ENCODE results near the gene ATRIP. TPM values are rescaled to one million over a fixed set of nuclear protein-coding genes. Genes with fewer than 3 reads are reported as not detected.

The ATRIP gene
- polyA plus RNA-seq, 3 donors = 1.8 to 4.7 (median 2.8) TPM

- Histone ChIP-seq H3K4me2 (replicated peaks; ENCODE audit: extremely low read depth, low read length, poor library complexity, severe bottlenecking) (peak overlapping the region; percentile 94), H3K4me1 (ENCODE audit: control insufficient read depth in 1 of 2, insufficient read depth in 2 of 2, low read length in 2 of 2) (peaks cover 7 to 8% of the 10 kb centered on the region in 2 donors), H3K9me3 (replicated peaks in 1 of 2; ENCODE audit: control insufficient read depth in 1 of 2, insufficient read depth in 1 of 2, low read length in 2 of 2) (no peaks in the 10 kb centered on the region), H3K27ac (ENCODE audit: low read depth in 1 of 2, low read length in 2 of 2) (no peak overlapping the region), H3K36me3 (replicated peaks in 1 of 2; ENCODE audit: control insufficient read depth in 1 of 2, insufficient read depth in 2 of 2, low read length in 2 of 2) (peaks cover 7 to 12% of the 10 kb centered on the region in 2 donors), H2AFZ (ENCODE audit: insufficient read depth, low read depth, low read length, poor library complexity, severe bottlenecking) (no peak overlapping the region), H3K79me2 (ENCODE audit: insufficient read depth, low read length) (no peaks in the 10 kb centered on the region), H3K4me3 (replicated peaks in 1 of 3; ENCODE audit: low read depth in 2 of 3, low read length in 3 of 3) (peak overlapping the region in 1 of 3 experiments; percentile 78), H3K9ac (ENCODE audit: insufficient read depth, low read length, poor library complexity, severe bottlenecking) (no peak overlapping the region), H4K20me1 (ENCODE audit: insufficient read depth, low read length) (no peaks in the 10 kb centered on the region), H3K27me3 (ENCODE audit: control insufficient read depth in 2 of 2, insufficient read depth in 2 of 2, low read length in 2 of 2) (peaks cover 3 to 27% of the 10 kb centered on the region in 2 donors)
- Mint-ChIP-seq H3K27ac (no peak overlapping the region), H3K9me3 (peaks cover 0 to 5% (median 0%) of the 10 kb centered on the region in 7 donors), H3K4me3 (peak overlapping the region; percentile 70), H3K36me3 (peaks cover 12 to 18% of the 10 kb centered on the region in 2 donors), H3K27me3 (ENCODE audit: low read depth in 3 of 3) (peaks cover 24 to 38% (median 26%) of the 10 kb centered on the region in 3 donors), H3K4me1 (peaks cover 9% of the 10 kb centered on the region)
- TF ChIP-seq CTCF (IDR thresholded peaks at IDR 0.05) = no peak
- intact Hi-C loops (cut with micrococcal nuclease) = no loop called here
- no peak for DNase-seq
- WGBS (ENCODE audit: insufficient coverage) = 98% methylated on average over 6 of the region's 7 CpGs
Observed at GRCh38 chr3:48428088-48428571, 18.4 kb upstream of the ATRIP start.

GRCh38 chr3:48428572-48429316, 17.8 kb upstream of the ATRIP start:
- WGBS (ENCODE audit: insufficient coverage) = 2% methylated on average over 44 of the region's 60 CpGs

More at GRCh38 chr3:48428572-48429316, 17.8 kb upstream of the ATRIP start:
- Histone ChIP-seq H3K36me3 (replicated peaks in 1 of 2; ENCODE audit: control insufficient read depth in 1 of 2, insufficient read depth in 2 of 2, low read length in 2 of 2) (peaks cover 11 to 19% of the 10 kb centered on the region in 2 donors), H2AFZ (ENCODE audit: insufficient read depth, low read depth, low read length, poor library complexity, severe bottlenecking) (peak overlapping the region; percentile 84), H3K4me1 (ENCODE audit: control insufficient read depth in 1 of 2, insufficient read depth in 2 of 2, low read length in 2 of 2) (peaks cover 7 to 8% of the 10 kb centered on the region in 2 donors), H3K27ac (ENCODE audit: low read depth in 1 of 2, low read length in 2 of 2) (no peak overlapping the region), H3K9ac (ENCODE audit: insufficient read depth, low read length, poor library complexity, severe bottlenecking) (peak overlapping the region; percentile 66), H3K79me2 (ENCODE audit: insufficient read depth, low read length) (no peaks in the 10 kb centered on the region), H3K27me3 (ENCODE audit: control insufficient read depth in 2 of 2, insufficient read depth in 2 of 2, low read length in 2 of 2) (peaks cover 3 to 27% of the 10 kb centered on the region in 2 donors), H3K4me2 (replicated peaks; ENCODE audit: extremely low read depth, low read length, poor library complexity, severe bottlenecking) (peak overlapping the region; percentile 94), H3K4me3 (replicated peaks in 1 of 3; ENCODE audit: low read depth in 2 of 3, low read length in 3 of 3) (peak overlapping the region; percentile 39 to 78 (median 59)), H4K20me1 (ENCODE audit: insufficient read depth, low read length) (no peaks in the 10 kb centered on the region), H3K9me3 (replicated peaks in 1 of 2; ENCODE audit: control insufficient read depth in 1 of 2, insufficient read depth in 1 of 2, low read length in 2 of 2) (no peaks in the 10 kb centered on the region)
- DNase-seq = no peak
- intact Hi-C loops (cut with micrococcal nuclease) = no loop called here
- peaks cover 0 to 5% (median 0%) of the 10 kb centered on the region in 7 donors for H3K9me3 Mint-ChIP-seq
- peaks cover 9% of the 10 kb centered on the region for H3K4me1 Mint-ChIP-seq
- H3K27me3 Mint-ChIP-seq (ENCODE audit: low read depth in 3 of 3) = peaks cover 24 to 38% (median 26%) of the 10 kb centered on the region in 3 donors
- TF ChIP-seq CTCF (IDR thresholded peaks at IDR 0.05) = no peak
- H3K4me3 Mint-ChIP-seq = peak overlapping the region; percentile 70
- peaks cover 18 to 24% of the 10 kb centered on the region in 2 donors for H3K36me3 Mint-ChIP-seq
- H3K27ac Mint-ChIP-seq = no peak overlapping the region
